GM18907 (cell line): Measurements from ENCODE around the gene NAIF1.
"Not testable (repeated sequence)": the region's sequence is repeated elsewhere in the genome, so short reads cannot be mapped to it uniquely, and the experiment has no call there.

ENCODE experiments used
- ATAC-seq: cut with Tn5 transposase; IDR thresholded peaks from one replicate; pipeline ENCODE4 v1.9.1; 2021; ENCODE audit warnings: mild to moderate bottlenecking, moderate library complexity; ENCODE audit not compliant: unreplicated experiment

NAIF1 gene

DNA sequence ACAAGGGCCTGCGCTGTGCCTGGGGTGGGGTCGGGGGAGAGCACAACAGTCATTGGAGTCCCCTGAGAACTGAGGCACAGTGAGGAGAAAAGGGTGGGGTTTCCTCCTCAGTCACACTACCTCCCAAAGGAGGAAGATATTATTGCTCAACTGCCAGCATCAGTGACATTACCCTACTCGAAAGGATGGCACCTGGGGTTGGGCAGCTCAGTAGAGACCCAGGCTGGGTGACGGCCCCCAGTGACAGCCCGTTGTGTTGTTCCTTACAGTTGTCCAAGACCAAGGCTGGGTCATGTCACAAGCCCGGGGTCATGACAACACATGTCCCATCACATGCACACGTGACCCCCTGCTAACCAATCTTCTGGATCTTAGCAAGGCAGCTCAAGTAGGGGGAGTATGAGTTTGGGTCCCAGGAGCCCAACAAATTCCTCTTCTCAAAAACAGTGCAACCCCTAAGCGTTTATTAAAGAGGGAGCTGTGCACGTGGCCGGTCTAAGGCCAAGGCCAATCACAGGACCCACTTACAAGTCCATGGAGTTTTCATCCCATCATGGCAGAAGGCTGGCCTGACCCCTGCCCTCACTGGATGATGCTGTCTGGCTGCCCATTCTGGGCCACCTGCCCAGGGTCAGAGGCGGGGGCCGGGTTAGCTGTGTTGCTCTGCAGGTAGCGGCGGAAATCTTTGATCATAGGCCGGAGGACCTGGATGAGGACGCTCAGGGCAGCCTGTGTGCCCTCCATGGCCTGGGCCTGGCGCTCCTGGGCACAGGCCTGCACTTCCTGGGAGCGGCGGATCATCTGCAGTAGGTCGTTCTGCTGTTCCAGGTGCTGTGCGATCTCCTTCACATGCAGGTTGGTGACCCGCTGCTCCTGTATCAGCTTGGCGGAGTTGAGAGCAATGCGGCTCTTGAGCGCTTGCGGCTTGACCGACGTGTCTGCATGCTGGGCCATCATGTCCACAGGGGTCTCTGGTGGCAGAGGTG lies 4.0 kb downstream of the NAIF1 start:
- no peak for ATAC-seq

DNA sequence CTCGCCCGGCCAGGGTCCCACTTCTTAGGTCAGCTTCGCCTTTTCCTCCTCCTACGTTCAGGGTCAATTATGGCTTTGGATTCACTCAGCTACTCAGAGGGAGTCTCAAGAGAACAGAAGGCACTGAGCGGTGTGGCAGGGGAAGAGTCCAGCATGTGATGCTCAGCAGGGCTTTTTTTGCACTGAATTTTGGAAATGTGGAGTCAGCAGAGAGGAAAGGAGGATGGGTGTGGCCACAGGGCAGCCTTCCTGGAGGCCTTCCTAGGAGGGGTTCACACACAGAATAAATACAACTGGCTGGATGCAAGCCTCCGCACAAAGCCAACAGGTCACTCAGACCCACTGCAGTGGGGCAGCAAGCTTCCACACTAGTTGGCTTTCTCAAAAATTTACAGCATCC lies 4.8 kb downstream of the NAIF1 start:
- ATAC-seq = no peak

DNA sequence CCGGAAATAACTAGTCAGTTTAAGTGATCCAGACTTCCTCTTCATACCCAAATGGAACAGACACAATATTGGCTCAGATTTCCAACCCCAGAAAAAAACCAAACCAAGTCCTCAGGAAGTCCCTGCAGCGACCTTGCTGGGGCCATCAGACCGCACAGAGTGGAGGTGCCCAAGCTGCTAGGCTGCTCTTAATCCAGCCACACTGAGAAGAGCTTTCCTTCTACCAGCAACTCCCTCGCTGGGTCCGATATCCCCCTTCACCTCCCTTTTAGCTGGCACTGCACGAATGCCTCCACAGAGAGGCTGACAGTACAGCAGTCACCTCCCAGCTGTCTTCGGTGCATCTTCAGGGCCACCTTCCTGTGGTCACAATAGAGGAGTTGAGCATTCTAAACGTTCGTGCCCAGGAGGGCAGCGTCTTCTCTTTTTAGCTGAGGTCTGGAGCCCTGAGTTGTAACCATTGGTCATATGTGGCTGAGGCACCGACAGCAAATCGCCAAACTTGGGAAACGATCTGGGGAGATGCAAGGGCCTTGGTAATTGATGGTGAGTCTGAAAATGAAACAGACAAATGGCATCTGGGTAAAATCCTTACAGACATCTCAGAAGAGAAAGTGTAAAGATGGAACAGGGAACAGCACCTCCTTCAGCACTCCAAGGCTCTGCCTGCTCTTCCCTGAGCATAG lies 5.7 kb downstream of the NAIF1 start:
- ATAC-seq = no peak

DNA sequence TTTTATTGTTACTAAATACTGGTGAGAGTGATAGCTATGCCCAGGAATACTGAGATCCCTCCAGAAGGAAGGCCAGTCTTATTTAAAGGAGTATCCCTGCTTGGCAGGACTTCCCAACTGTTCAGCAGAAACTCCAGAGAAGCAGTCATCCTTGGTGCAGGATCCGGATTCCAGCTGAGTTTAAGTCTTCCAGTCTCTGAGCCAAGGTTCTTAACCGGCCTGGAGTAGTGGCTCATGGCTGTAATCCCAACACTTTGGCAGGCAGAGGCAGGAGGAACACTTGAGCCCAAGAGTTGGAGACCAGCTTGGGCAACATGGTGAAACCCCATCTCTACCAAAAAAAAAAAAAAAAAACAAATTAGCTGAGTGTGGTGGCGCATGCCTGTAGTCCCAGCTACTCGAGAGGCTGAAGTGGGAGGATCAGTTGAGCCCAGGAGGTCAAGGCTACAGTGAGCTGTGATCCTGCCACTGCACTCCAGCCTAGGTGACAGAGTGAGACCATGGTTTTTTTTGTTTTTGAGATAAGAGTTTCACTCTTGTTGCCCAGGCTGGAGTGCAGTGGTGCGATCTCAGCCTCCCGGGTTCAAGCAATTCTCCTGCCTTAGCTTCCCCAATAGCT lies 7.6 kb downstream of the NAIF1 start:
- ATAC-seq = no peak

DNA sequence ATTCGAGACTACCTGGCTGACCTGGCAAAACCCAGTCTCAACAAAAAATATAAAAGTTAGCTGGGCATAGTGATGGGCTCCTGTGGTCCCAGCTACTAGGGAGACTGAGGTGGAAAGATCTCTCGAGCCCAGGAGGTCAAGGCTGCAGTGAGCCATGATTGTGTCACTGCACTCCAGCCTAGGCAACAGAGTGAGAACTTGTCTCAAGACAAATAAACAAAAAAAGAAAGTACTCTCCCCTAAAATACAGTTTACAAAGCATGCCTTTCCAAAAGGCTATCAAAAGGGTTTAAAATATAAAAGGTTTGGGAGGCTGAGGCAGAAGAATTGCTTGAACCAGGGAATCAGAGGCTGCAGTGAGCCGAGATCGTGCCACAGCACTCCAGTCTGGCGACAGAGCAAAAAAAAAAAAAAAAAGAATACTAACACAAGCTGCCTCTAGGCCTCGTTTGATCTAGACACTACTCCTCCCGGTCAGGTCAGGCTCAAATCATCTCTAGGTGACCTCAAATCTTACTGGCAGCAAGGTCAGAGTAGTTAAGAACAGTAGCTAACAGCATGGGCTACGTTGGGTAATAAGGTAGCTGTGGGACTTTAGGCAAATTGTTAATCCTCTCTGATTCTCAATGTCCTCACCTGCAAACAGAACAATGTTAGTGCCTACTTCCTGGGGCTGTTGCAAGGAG lies 9.3 kb downstream of the NAIF1 start:
- no peak for ATAC-seq

DNA sequence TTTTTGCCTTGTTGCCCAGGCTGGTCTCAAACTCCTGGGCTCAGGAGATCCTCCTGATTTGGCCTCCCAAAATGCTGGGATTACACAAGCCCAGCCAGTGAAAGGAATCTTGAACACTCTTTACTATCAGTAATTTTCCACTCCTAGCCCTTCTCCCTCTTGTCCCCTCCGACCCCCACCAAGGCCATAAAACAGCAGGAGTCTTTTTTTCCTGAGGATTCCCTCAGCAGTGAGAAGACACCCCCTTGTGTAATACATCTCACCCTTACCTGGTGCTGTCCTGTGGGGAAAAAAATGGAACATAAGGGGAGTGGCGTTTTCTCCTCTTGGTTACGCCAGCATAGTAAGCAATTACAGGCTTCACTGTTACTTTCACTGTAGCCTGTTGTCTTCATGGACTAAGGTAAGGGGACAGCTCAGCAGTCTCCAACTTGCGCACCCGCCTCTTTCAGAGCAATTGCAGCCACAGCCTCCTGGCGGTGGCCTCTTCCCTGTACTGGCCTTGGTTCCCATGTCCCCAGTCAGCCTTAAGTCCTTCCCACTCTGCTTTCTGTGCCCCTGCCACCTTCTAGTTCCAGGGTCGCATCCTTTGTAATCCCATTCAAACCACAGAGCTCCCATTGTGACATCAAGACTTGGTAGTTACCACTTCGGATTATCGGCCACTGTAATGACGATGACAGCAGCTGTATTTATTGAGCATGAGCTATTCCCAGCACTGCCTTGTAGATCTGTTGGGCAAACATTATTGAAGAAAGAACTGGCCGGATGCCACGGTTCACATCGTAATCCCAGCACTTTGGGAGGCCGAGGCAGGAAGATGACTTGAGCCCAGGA lies 10.0 kb downstream of the NAIF1 start:
- ATAC-seq = no peak

DNA sequence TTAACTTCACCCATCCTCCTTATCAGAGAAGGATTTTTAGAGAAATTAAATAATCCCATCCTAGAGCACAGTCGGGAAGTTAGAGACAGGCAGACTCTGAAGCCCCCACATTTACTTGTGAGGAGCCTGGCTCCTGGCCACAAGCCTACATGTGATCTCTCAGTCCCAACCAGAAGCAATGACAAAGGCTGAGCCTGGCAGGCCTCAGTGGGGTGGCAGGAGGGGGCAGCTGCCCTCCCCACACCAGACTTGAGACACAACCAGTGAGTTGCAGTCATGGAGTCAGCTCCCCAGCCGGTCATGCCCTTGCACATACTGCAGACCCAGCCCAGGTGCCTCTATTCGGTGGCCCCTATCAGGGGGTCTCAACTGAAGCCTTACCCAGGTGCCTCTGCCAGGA lies 11.0 kb downstream of the NAIF1 start:
- ATAC-seq = no peak

DNA sequence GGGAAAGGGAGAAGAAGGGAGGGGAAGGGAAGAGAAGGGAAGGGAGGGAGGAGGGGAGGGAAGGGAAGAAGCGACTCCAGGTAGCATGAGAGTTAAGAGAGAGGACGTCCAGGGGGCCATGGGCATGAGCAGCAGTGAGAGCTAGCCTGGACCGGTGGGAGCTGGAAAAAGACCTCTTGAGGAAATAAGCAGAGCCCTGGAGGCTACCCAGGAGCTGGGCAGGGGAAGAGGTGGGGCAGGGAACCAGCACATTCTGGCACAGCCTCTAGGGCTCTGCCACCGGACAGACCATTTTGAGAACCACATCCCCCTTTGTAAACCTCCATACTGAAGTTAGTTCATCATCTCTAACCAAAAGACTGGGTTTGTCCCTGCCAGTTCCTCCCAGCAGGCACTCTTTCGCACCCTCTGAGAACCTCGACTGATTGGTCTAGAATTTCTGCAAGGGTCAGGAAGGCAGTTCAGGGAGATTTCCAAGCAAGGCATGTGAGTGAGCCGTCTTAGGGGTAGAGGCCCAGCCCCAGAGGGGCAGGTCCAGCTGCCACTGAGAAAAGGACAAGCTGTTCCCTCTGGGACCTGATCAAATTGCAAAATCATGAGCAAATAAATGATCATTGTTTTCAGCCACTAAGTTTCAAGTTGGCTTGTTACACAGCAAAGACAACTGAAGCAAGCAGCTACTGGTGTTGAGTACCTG lies 11.6 kb downstream of the NAIF1 start:
- ATAC-seq = no peak

DNA sequence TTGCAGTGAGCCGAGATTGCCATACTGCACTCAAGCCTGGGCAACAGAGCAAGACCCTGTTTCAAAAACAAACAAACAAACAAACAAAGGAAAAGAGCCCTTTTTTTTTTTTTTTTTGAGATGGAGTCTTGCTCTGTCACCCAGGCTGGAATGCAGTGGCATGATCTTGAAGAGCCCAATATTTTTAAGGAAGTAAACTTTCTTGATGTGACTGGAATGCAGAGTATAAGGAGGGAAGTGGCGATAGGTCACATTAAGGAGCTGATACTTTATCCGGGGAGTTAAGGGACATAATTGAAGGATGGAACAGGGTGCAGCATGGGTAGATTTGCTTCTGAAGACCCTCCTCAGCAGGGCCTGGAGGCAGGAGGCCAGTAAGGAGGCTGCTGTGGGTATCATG lies 13.0 kb downstream of the NAIF1 start:
- no peak for ATAC-seq

DNA sequence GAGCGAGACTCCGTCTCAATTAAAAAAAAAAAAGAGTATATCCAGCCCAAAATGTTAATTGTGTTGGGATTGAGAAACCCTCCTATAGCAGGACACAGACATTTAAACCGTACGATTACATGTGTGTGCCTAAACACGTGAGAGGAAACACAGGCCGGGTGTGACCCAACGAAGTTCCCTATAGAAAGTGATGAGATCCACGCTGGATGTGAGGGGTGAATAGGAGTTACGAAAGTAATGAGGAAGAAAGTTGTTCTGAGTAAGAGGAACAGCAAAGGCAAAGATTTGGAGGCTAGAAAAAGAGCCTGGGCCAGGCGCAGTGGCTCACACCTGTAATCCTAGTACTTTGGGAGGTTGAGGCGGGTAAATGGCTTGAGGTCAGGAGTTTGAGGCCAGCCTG lies 13.6 kb downstream of the NAIF1 start:
- no peak for ATAC-seq

DNA sequence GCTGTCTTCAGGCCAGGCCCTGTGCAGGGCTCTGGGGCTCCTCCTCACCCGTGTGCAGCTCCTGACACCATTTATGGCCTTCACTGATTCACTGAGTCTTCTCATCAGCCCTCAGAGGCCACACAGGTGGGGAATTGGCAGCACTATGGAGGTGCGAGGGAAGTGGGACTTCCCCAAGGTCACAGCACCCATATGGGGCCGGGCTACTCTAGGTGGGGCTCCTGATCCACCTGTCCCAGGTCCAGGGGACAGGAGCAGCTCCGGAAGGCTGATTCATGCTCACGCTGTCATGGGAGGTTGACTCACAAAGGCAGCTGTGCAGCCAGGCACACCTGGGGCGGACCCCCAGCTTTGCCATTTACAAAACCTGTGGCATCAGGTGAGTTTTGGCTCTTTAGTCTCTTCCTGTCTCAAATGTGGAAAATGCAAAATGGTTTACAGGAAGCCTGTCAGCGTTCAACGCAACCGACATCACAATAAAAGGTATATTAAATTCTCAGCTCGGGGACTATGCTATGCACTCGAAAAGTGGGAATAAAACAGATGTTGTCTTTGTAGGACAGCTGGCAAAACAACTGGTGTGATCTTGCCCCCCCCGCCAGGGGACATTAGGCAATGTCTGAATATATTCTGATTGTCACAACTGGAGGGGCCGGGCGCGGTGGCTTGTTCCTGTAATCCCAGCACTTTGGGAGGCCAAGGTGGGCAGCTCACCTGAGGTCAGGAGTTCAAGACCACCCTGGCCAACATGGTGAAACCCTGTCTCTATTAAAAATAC lies 15.0 kb downstream of the NAIF1 start:
- ATAC-seq = no peak

DNA sequence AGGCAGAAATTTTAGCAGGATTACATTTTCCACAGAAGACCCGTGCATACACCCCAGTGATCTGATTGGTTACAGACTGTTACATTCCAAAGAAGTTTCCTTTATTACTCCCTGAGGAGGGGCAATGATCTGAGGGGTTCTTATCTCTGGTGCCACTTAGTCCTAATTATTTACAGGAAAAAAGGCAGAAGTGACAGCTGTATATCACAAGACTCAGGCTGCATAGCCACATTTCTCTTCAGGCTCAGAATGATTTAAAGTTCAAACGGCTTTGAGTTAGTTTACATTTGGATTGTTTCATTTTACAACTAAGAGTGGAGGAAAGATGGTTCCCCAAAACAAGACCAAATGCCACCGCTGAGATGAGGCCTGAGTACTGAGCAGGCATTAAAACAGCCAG lies 17.3 kb downstream of the NAIF1 start:
- no peak for ATAC-seq

DNA sequence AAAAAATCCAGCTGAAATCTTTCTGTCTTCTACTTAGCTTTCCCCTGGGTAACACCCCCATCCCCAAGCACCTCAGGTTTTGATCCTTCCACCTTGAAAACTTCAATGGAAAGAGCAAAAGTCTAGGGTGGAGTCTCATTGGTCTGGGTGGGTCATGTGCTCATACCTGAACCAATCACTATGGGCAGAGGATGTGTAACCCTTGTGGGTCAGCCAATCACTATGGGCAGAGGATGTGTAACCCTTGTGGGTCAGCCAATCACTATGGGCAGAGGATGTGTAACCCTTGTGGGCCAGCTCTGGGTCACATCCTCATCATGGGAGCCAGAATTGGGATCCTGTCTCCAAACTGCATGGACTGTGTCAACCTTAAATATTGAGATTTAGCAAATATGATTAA lies 18.5 kb downstream of the NAIF1 start:
- ATAC-seq = no peak

DNA sequence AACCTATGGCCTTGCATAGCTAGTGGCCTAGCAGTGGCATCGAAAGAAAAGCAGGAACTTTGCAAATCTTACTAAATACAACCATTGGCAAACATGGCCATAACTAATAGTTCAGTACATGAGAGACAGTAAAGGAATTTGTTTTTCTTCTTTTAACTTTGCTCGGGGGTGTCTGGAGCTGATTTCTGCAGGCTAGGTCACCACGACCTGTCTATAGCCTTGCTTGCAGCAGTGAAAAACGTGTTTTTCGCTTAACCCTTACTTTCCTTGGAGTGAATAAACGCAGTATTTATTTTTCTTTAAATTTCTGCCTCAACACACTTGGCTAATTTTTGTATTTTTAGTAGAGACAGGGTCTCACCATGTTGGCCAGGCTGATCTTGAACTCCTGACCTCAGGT lies 19.9 kb downstream of the NAIF1 start:
- no peak for ATAC-seq

DNA sequence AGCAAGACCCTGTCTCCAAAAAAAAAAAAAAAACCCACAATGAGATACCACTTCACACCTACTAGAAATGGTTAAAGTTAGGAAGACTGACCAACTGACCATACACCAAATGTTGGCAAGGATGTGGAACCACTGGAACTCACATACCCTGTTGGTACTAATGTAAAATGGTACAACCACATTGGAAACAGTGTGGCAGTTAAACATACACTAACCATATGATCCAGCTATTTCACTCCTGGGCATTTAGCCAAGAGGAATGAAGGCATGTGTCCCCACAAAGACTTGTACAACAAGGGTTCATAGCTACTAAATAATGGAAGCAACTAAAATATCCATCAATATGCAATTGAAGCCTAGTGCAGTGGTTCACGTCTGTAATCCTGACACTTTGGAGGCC lies 21.3 kb downstream of the NAIF1 start:
- no peak for ATAC-seq

DNA sequence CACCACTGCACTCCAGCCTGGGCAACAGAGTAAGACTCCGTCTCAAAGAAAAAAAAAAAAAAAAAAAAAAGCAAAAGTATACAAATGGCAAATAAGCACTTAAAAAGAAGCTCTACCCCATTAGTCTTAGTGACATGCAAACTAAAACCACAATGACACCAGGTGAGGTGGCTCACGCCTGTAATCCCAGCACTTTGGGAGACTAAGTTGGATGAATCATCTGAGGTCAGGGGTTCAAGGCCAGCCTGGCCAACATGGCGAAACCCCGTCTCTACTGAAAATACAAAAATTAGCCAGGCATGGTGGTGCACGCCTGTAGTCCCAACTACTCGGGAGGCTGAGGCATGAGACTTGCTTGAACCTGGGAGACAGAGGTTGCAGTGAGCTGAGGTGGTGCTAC lies 21.7 kb downstream of the NAIF1 start:
- ATAC-seq = not testable (repeated sequence)

DNA sequence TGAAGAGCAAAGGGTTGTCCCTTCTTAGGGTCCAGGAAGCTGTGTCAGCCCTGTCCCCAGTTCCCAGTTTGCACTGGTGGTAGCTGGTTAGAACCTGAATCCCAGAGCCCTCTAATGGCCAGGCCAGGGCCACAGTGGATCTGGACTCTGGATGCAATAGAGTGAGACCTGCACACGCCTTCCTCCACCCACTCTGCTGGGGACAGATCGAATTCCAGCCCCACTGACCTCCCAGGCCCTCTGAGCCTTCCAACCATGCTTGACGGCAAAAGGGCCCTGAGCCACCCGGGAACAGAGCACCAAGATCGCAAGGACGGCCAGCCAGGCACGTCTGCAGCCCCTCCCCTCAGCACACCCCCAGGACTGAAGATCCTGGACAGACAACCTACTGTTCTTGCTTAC lies 23.7 kb downstream of the NAIF1 start:
- no peak for ATAC-seq

DNA sequence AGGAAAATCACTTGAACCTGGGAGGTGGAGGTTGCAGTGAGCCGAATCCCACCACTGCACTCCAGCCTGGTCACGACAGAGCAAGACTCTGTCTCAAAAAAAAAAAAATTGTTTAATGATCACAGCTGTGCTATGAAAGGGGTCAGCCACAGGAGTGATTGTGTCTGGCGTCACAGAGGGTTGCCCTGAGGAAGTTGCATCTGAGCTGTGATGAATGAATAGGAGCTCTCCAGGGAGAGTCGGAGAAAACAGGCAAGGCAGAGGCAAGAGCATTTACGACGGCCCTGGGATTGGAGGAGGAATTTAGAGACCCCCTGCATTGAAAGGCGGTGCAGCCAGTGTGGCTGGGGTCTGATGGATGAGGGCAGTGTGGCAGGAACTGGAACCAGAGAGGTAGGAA lies 25.1 kb downstream of the NAIF1 start:
- no peak for ATAC-seq

DNA sequence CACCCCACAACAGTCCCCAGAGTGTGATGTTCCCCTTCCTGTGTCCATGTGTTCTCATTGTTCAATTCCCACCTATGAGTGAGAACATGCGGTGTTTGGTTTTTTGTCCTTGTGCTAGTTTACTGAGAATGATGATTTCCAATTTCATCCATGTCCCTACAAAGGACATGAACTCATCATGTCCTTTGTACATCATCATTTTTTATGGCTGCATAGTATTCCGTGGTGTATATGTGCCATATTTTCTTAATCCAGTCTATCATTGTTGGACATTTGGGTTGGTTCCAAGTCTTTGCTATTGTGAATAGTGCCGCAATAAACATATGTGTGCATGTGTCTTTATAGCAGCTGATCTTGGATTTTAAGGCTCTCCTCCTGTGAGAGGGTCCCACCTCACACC lies 26.3 kb downstream of the NAIF1 start:
- ATAC-seq = not testable (repeated sequence)
